ENCODE measurements around the gene GAD1.

DNA sequence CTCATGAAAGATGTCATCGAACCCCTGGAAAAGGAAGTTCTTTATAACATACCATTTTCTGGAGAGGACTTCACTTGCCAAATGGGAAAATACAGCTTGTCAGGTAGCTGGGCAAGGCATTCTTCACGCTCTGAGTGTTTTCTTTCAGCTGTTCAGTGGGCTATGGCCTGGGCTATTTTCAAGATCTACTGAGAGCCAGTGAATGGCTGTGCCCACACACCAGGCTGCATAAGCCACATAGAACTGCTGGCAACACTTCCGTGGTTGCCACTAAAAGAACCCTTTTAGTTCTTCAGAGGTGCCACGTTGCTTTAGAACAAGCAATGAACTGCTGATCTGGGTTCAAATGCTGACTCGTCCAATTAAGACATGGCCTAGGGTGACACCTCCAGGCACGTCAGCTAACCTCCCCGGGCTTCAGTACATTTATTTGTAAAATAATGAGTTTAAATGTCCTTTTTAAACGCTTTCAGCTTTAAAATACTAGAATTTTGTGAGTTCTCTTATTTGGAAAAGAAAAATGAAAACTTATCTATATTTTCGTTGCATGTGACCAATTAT, 75.8 kb downstream of the GAD1 start:
- TF ChIP-seq, protein P1, sequence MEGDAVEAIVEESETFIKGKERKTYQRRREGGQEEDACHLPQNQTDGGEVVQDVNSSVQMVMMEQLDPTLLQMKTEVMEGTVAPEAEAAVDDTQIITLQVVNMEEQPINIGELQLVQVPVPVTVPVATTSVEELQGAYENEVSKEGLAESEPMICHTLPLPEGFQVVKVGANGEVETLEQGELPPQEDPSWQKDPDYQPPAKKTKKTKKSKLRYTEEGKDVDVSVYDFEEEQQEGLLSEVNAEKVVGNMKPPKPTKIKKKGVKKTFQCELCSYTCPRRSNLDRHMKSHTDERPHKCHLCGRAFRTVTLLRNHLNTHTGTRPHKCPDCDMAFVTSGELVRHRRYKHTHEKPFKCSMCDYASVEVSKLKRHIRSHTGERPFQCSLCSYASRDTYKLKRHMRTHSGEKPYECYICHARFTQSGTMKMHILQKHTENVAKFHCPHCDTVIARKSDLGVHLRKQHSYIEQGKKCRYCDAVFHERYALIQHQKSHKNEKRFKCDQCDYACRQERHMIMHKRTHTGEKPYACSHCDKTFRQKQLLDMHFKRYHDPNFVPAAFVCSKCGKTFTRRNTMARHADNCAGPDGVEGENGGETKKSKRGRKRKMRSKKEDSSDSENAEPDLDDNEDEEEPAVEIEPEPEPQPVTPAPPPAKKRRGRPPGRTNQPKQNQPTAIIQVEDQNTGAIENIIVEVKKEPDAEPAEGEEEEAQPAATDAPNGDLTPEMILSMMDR (IDR thresholded peaks at IDR 0.05 in 4 of 5, conservative IDR thresholded peaks at IDR 0.05 in 1 of 5) = no peak
- TF ChIP-seq POLR2A (IDR thresholded peaks at IDR 0.05) = no peak
